Measurements from ENCODE around the gene PFDN5.
A peak's percentile ranks its signal among the peaks of the same experiment; 100 is the strongest.
"Not testable (repeated sequence)": the region's sequence is repeated elsewhere in the genome, so short reads cannot be mapped to it uniquely, and the experiment has no call there.

Gene PFDN5

GRCh38 chr12:53328043-53328435 is 32.7 kb downstream of the PFDN5 start:
- DNase-seq (ENCODE audit: low spot score), result no peak

- no peak for DNase-seq (ENCODE audit: low spot score)
These were observed 35.3 kb downstream of the PFDN5 start for GRCh38 chr12:53330671-53331070.

- not testable (repeated sequence) for DNase-seq (ENCODE audit: low spot score)
These were observed 37.0 kb downstream of the PFDN5 start for GRCh38 chr12:53332339-53332738.

- no peak for DNase-seq (ENCODE audit: low spot score)
These were observed 37.4 kb downstream of the PFDN5 start for GRCh38 chr12:53332744-53333143.

DNA sequence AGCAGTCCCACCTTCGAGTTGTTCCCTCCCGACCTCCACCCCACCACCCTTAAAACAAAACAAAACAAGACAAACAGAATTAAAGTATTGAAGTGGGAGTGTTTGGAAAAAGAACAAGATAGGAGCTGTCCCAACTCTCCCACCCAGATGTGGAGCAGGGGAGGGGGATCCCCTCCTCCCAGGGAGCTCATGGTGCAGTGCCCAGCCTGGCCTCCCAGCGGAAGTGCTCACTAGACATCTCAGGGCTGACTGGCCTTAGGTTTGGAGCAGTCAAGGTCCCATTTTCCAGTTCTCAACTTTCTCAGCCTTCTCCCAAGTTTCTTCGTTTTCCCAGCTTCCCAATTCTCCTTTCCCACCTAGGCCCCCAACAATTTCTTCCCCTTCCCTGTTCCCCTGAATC is 37.9 kb downstream of the PFDN5 start:
- no peak for DNase-seq (ENCODE audit: low spot score)

- DNase-seq (ENCODE audit: low spot score), result no peak
These were observed 38.5 kb downstream of the PFDN5 start for GRCh38 chr12:53333845-53334244.

GRCh38 chr12:53334822-53335221 is 39.5 kb downstream of the PFDN5 start:
- no peak for DNase-seq (ENCODE audit: low spot score)

DNA sequence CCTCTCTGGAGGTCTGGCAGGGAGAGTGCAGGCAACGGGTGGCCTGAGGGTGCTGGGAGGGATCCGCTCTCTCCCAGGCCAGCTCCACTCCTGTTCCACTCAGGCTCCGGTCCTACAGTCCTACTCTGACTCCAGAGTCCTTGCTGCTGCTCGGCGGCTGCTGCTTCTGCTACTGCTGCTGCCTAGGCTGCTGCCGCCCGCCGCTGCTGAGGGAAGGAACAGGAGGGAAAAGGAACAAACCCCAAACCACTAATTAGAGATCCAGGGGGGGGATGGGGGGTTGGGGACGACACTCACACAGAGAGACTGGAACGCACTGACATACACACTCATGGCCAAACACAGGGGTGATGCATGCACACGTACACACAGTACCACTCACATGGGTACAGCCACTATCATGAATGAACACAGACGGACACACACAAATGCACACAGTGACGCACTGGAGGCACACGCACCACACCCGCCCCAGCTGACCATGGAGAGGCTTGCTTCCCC is 40.9 kb downstream of the PFDN5 start, which contains the start of gene SP7:
Gene SP7, minus strand, starts transcription at position 174 of the 501 bp plus-strand sequence. CDS start 708 bp downstream, outside the sequence.
- no peak for DNase-seq (ENCODE audit: low spot score)

GRCh38 chr12:53338017-53338416 is 42.7 kb downstream of the PFDN5 start:
- no peak for DNase-seq (ENCODE audit: low spot score)

DNA sequence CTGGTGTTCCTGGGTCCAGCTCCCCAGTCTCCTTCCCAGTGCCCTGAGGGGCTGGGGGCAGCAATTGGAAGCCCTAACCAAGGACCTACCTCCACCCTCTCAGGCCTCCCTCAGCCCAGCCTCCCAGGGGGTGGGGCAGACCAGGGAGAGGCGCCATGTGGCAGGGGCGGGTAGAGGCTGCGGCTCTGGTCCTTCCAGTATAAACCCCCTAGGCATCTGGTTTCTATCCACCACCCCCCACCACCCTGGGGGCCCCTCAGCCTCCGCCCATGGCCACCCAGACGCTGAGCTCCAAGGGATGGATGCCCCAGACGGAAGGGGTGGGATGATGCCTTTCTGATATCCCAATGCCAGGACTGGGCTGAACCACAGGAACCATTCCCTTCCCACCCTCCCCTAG is 43.6 kb downstream of the PFDN5 start:
- no peak for DNase-seq (ENCODE audit: low spot score)

GRCh38 chr12:53340398-53340797 is 45.1 kb downstream of the PFDN5 start:
- DNase-seq (ENCODE audit: low spot score), result no peak

DNA sequence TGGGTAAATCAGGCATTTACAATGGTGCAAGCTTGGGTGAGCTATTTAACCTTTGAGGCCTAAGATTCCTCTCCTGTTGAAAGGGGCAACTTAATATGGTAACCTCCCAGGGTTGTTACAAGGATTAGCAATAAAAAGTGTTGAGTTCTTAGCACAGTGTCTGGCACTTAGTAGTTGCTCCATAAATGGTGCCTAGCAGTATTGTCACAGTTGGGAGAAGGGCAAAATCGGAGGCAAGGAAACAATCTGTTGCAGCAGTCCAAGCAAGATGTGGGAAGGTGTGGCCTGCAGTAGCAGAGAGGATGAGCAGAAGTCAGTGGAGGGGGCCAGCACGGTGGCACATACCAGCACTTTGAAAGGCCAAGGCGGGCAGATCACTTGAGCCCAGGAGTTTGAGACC is 48.1 kb downstream of the PFDN5 start:
- no peak for DNase-seq (ENCODE audit: low spot score)

GRCh38 chr12:53343969-53344368 is 48.6 kb downstream of the PFDN5 start:
- no peak for DNase-seq (ENCODE audit: low spot score)

DNA sequence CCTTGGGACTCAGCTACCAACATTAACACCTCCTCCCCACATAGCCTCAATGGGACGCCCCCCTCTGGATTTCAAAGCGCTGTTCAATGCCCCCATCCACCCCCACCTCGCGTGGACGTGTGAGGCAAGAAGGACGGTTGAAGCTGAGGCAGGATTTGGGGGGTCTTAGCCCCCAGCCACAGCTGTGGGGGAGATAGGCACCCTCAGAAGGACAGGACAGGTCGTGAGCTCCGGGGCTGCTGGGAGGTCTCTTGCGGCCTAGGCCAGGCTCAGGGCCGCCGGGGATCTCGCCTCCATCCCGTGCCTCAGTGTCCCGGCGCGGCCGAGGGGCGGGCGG is 49.1 kb downstream of the PFDN5 start:
- no peak for DNase-seq (ENCODE audit: low spot score)

DNA sequence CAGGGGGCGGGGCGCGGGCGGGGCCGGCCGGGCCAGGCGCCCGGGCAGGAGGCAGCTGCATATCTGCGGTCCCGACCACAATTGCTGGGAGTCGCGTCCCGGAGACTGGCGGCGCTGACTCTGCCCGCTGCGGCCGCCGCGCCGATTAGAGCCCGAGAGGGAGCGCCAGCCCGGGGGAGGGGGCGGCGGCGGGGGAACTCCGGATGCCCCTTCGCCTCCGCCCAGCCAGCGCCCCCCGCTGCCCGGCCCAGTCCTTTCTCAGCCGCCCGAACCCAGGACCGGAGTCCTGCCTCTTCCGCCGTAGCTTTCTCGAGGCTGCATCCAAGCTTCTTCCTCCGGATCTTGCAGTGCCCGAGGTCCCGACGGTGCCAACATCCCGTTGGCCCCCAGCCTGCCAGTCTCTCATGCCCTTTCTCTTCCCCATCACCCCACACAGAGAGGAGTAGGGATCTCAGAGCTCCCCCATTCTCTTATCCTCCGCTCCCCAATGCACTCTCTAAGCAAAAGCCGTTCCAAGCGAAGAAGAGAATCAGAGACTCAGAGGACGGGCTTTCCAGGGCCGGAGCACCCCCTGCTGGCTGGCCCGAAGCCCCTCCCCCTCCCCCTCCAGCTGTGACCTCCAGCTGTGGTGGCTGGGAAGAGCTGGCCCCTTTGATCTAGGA is 49.6 kb downstream of the PFDN5 start:
- DNase-seq (ENCODE audit: low spot score), result peak; percentile 92

GRCh38 chr12:53345486-53346188 is 50.3 kb downstream of the PFDN5 start:
- DNase-seq (ENCODE audit: low spot score), result peak; percentile 85

DNA sequence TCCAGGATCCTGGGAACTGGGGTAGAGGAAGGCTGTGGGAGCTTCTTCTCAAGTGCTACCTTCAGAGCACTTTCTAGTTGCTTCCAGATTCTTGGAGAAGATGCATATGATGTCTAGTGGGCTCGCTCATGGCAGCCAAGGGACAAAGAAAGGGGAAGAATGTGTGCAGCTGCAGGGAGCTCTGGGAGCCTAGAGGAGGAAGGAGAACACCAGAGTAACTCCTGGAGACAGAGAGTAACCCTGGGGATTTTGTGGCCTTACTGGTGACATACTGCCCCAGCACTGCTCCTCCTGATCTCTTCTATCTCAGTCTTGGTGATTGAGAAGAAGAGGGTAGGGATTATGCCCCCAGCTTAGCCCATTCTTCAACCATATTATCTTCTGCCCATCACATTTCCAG is 51.1 kb downstream of the PFDN5 start:
- DNase-seq (ENCODE audit: low spot score), result no peak

DNA sequence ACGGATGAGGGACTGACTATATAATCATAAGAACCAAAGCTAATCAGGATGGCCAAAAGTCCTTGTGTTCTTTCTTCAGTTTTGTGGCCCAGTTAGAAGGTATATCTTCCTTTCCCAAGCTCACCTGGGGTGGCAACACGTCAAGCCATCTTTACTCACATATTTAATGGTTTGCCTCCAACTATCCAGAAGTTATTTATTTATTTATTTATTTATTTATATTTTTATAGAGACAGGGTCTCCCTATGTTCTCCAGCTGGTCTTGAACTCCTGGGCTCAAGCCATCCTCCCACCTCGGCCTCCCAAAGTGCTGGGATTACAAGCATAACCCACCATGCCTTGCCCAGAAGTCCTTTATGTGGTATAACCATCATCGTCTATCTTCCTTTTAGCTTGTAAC is 52.6 kb downstream of the PFDN5 start:
- no peak for DNase-seq (ENCODE audit: low spot score)
